Measurements from ENCODE around the gene ISG20L2.

DNA sequence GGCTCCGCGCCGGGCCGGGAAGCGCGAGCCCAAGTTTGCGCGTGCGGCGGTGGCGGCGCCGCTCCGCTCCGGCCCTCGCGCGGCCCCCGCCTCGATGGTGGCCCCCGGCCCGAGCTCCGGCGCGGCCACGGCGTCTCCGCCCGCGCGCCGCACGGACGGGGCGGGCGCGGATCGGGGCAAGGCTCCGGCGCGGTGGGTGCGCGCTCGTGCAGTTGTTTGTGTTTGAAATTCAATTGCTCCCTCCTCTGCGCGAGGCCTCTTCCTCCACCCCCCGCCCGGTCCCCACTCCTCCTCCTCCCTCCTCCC lies 22.8 kb upstream of the ISG20L2 start, which contains the start of gene HDGF:
- no peak for TF ChIP-seq POLR2AphosphoS5 (IDR thresholded peaks at IDR 0.05)
- no peak for TF ChIP-seq POLR2A (IDR thresholded peaks at IDR 0.05)
- TF ChIP-seq, protein P1, sequence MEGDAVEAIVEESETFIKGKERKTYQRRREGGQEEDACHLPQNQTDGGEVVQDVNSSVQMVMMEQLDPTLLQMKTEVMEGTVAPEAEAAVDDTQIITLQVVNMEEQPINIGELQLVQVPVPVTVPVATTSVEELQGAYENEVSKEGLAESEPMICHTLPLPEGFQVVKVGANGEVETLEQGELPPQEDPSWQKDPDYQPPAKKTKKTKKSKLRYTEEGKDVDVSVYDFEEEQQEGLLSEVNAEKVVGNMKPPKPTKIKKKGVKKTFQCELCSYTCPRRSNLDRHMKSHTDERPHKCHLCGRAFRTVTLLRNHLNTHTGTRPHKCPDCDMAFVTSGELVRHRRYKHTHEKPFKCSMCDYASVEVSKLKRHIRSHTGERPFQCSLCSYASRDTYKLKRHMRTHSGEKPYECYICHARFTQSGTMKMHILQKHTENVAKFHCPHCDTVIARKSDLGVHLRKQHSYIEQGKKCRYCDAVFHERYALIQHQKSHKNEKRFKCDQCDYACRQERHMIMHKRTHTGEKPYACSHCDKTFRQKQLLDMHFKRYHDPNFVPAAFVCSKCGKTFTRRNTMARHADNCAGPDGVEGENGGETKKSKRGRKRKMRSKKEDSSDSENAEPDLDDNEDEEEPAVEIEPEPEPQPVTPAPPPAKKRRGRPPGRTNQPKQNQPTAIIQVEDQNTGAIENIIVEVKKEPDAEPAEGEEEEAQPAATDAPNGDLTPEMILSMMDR (IDR thresholded peaks at IDR 0.05), result no peak

Measured in prostate gland (tissue), 2 donors.